Neutrophil (primary cell): Measurements from ENCODE around the gene C2CD3.

Experiments
- H3K27ac ChIP-seq: fragments of 200-600 bp; sonication (generic); 2 replicates; pipeline ENCODE4 v1.5.1; 2016; ENCODE audit warnings: mild to moderate bottlenecking, moderate library complexity
- H3K27me3 ChIP-seq: fragments of 200-600 bp; sonication (generic); 2 replicates; pipeline ENCODE4 v1.6.0; 2016; ENCODE audit warnings: mild to moderate bottlenecking
- H3K36me3 ChIP-seq: fragments of 200-600 bp; sonication (generic); 2 replicates; pipeline ENCODE4 v1.5.1; 2017
- H3K4me1 ChIP-seq, 2 experiments: fragments of 200-600 bp in 1 of 2; sonication (generic) in 1 of 2; 1 replicate in 1 of 2; 2 replicates in 1 of 2; pipeline versions ENCODE4 v1.5.1 to v1.6.1; 2013 to 2016; ENCODE audit warnings: low read depth in 1 of 2, low read length in 1 of 2, mild to moderate bottlenecking in 1 of 2, moderate library complexity in 1 of 2; ENCODE audit not compliant: control insufficient read depth in 1 of 2, insufficient read depth in 1 of 2
- H3K4me3 ChIP-seq, 2 experiments: fragments of 200-600 bp in 1 of 2; sonication (generic) in 1 of 2; 1 replicate in 1 of 2; 2 replicates in 1 of 2; pipeline ENCODE4 v1.5.1; 2013 to 2016; ENCODE audit warnings: low read depth in 1 of 2, low read length in 1 of 2, mild to moderate bottlenecking in 1 of 2, moderate library complexity in 1 of 2
- H3K9me3 ChIP-seq: fragments of 200-600 bp; sonication (generic); 2 replicates; pipeline ENCODE4 v1.5.1; 2016
- TF ChIP-seq, protein P1 (sequence below): fragments of 200-600 bp; sonication (generic); IDR thresholded peaks from 2 replicates; pipeline ENCODE4 v1.5.1; 2016; ENCODE audit warnings: antibody characterized with exemption

C2CD3 gene

GRCh38 chr11:74112877-74113276 lies 57.9 kb downstream of the C2CD3 start:
- Histone ChIP-seq H3K9me3 (no peaks in the 10 kb centered on the region), H3K27ac (no peak overlapping the region), H3K36me3 (peaks cover 36% of the 10 kb centered on the region), H3K4me1 (peaks cover 6 to 7% of the 10 kb centered on the region in 2 experiments), H3K4me3 (no peak overlapping the region), H3K27me3 (no peaks in the 10 kb centered on the region)
- TF ChIP-seq, protein P1, sequence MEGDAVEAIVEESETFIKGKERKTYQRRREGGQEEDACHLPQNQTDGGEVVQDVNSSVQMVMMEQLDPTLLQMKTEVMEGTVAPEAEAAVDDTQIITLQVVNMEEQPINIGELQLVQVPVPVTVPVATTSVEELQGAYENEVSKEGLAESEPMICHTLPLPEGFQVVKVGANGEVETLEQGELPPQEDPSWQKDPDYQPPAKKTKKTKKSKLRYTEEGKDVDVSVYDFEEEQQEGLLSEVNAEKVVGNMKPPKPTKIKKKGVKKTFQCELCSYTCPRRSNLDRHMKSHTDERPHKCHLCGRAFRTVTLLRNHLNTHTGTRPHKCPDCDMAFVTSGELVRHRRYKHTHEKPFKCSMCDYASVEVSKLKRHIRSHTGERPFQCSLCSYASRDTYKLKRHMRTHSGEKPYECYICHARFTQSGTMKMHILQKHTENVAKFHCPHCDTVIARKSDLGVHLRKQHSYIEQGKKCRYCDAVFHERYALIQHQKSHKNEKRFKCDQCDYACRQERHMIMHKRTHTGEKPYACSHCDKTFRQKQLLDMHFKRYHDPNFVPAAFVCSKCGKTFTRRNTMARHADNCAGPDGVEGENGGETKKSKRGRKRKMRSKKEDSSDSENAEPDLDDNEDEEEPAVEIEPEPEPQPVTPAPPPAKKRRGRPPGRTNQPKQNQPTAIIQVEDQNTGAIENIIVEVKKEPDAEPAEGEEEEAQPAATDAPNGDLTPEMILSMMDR: no peak

DNA sequence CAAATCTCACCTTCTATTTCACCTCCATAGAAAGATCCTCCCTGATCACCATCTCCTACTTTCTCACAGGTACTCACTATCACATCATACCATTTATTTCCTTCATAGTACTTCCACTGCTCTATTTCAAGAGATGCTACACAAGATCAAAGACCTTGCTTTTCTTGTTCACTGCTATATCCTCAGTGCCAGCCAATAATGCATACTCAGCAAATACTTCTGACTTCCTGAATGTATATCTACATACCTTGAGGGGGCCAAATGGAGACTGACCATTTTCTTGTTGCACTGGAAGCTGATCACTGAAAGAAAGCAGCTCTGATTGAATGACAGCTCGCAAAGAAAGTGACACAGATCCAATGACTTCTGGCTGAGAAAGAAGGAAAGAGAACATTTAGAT lies 64.7 kb downstream of the C2CD3 start:
- TF ChIP-seq, protein P1: no peak
- Histone ChIP-seq H3K4me3 (no peak overlapping the region), H3K27me3 (no peaks in the 10 kb centered on the region), H3K36me3 (peaks cover 47% of the 10 kb centered on the region), H3K4me1 (peaks cover 5 to 7% of the 10 kb centered on the region in 2 experiments), H3K9me3 (no peaks in the 10 kb centered on the region), H3K27ac (no peak overlapping the region)

- Histone ChIP-seq H3K4me1 (no peaks in the 10 kb centered on the region), H3K27ac (no peak overlapping the region), H3K27me3 (no peaks in the 10 kb centered on the region), H3K4me3 (no peak overlapping the region), H3K36me3 (peaks cover 79% of the 10 kb centered on the region), H3K9me3 (no peaks in the 10 kb centered on the region)
- TF ChIP-seq, protein P1: no peak
Measured at GRCh38 chr11:74102321-74102720, 68.5 kb downstream of the C2CD3 start.

DNA sequence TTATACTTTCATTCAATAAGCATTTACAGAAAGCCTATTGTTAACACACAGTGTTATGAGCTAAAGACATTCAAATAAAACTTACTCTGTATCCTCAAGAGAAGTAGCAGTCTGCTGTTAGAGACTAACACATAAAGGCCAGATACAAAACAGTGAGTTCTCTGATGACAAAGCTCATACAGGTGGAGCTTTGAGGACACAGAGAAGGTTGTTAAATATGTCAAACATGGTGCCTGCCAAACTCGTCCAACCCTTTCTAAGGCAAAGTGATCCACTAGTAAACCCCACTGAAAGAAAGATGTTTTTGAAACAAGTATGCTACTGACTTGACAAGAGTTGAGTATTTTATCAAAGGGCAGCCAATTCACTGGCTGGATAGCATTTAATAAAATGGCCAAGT lies 70.1 kb downstream of the C2CD3 start:
- TF ChIP-seq, protein P1: no peak

GRCh38 chr11:74100231-74100630 lies 70.6 kb downstream of the C2CD3 start:
- Histone ChIP-seq H3K36me3 (peaks cover 86% of the 10 kb centered on the region), H3K27ac (no peak overlapping the region), H3K9me3 (no peaks in the 10 kb centered on the region), H3K4me1 (no peaks in the 10 kb centered on the region), H3K4me3 (no peak overlapping the region), H3K27me3 (no peaks in the 10 kb centered on the region)
- TF ChIP-seq, protein P1: no peak

More for the DNA sequence above, 70.1 kb downstream of the C2CD3 start:
- H3K27ac ChIP-seq: no peak overlapping the region
- no peaks in the 10 kb centered on the region for H3K4me1 ChIP-seq
- no peaks in the 10 kb centered on the region for H3K9me3 ChIP-seq
- no peak overlapping the region for H3K4me3 ChIP-seq
- H3K27me3 ChIP-seq: no peaks in the 10 kb centered on the region
- H3K36me3 ChIP-seq: peaks cover 86% of the 10 kb centered on the region
